Endothelial cell of umbilical vein (primary cell): Measurements from ENCODE around the gene AMDHD2.
"Not testable (repeated sequence)": the region's sequence is repeated elsewhere in the genome, so short reads cannot be mapped to it uniquely, and the experiment has no call there.

Experiments
- EZH2 ChIP-seq: IDR thresholded peaks from 2 replicates; pipeline ENCODE4 v1.6.1; 2012; ENCODE audit warnings: borderline replicate concordance, low read depth, mild to moderate bottlenecking, moderate library complexity, low read length, inconsistent platforms; ENCODE audit not compliant: severe bottlenecking
- FOS ChIP-seq: IDR thresholded peaks from 2 replicates; pipeline ENCODE4 v1.6.1; 2011; ENCODE audit warnings: mild to moderate bottlenecking, low read length, moderate library complexity, borderline replicate concordance; ENCODE audit not compliant: insufficient read depth
- GATA2 ChIP-seq: IDR thresholded peaks from 2 replicates; pipeline ENCODE4 v1.7.0; 2011; ENCODE audit warnings: low read depth, mild to moderate bottlenecking, moderate library complexity, mixed read lengths, low read length; ENCODE audit not compliant: insufficient read length, insufficient read depth
- JUN ChIP-seq: IDR thresholded peaks from 2 replicates; pipeline ENCODE4 v1.6.1; 2011; ENCODE audit warnings: borderline replicate concordance, low read depth; ENCODE audit not compliant: insufficient read length, insufficient read depth
- MYC ChIP-seq: IDR thresholded peaks from one replicate; pipeline ENCODE4 v1.6.1; 2011; ENCODE audit warnings: mild to moderate bottlenecking, low read depth, low read length
- POLR2A ChIP-seq: IDR thresholded peaks from 2 replicates; pipeline ENCODE4 v1.6.1; 2012; ENCODE audit warnings: low read depth, mild to moderate bottlenecking, control low read depth, low read length
- POLR2AphosphoS5 ChIP-seq: IDR thresholded peaks from 2 replicates; pipeline ENCODE4 v1.6.1; 2012; ENCODE audit warnings: low read depth, mild to moderate bottlenecking, control low read depth, low read length, moderate library complexity; ENCODE audit not compliant: insufficient read depth
- TF ChIP-seq, protein P1 (sequence below), 2 donors: IDR thresholded peaks; 1 replicate in 1 of 2; 2 replicates in 1 of 2; pipeline ENCODE4 v1.5.1; 2011; ENCODE audit warnings: low read length in 2 of 2, mild to moderate bottlenecking in 2 of 2, moderate library complexity in 2 of 2, control low read depth in 1 of 2, inconsistent platforms in 1 of 2, low read depth in 1 of 2; ENCODE audit not compliant: insufficient read depth in 1 of 2; ENCODE audit errors: extremely low read depth in 1 of 2
- TF ChIP-seq, protein P2 (sequence below): IDR thresholded peaks from 2 replicates; pipeline ENCODE4 v1.6.1; 2011; ENCODE audit not compliant: insufficient read depth, insufficient read length

DNA sequence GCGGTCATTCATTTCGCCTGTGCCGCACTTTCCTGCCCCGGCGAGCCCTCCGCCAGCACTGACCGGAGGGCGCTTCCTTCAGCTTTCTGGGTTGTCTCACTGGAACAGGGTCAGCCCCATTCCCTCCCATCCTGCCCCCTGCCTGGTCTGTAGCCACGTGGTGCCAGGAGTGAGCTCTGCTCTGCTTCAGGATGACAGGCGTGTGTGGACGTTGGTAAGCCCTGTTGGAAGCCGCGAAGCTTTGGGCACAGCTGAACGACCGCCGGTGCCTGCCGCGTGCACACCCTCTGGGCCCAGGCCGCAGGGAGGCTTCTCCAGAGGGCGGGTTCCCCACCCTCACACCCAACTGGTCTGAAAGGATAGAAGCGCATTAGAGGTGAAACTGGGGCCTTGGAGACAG is 60.6 kb downstream of the AMDHD2 start:
- TF ChIP-seq, protein P1, sequence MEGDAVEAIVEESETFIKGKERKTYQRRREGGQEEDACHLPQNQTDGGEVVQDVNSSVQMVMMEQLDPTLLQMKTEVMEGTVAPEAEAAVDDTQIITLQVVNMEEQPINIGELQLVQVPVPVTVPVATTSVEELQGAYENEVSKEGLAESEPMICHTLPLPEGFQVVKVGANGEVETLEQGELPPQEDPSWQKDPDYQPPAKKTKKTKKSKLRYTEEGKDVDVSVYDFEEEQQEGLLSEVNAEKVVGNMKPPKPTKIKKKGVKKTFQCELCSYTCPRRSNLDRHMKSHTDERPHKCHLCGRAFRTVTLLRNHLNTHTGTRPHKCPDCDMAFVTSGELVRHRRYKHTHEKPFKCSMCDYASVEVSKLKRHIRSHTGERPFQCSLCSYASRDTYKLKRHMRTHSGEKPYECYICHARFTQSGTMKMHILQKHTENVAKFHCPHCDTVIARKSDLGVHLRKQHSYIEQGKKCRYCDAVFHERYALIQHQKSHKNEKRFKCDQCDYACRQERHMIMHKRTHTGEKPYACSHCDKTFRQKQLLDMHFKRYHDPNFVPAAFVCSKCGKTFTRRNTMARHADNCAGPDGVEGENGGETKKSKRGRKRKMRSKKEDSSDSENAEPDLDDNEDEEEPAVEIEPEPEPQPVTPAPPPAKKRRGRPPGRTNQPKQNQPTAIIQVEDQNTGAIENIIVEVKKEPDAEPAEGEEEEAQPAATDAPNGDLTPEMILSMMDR (IDR thresholded peaks at IDR 0.05; ENCODE audit: extremely low read depth in 1 of 2, insufficient read depth in 1 of 2, low read depth in 1 of 2, low read length in 2 of 2) = not testable (repeated sequence)
- TF ChIP-seq, protein P2, sequence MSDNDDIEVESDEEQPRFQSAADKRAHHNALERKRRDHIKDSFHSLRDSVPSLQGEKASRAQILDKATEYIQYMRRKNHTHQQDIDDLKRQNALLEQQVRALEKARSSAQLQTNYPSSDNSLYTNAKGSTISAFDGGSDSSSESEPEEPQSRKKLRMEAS = not testable (repeated sequence)
- TF ChIP-seq POLR2A, JUN, EZH2, POLR2AphosphoS5, GATA2, FOS, MYC: not testable (repeated sequence)
